SIG-M5 (cell line): Measurements from ENCODE around the gene SAMD4A.

Source experiments
- DNase-seq: peaks from one replicate; lab custom pipeline; 2025; lab: John Stamatoyannopoulos, UW

Gene SAMD4A

GRCh38 chr14:54766276-54767138 is 199.6 kb downstream of the SAMD4A start:
- DNase-seq = no peak

DNA sequence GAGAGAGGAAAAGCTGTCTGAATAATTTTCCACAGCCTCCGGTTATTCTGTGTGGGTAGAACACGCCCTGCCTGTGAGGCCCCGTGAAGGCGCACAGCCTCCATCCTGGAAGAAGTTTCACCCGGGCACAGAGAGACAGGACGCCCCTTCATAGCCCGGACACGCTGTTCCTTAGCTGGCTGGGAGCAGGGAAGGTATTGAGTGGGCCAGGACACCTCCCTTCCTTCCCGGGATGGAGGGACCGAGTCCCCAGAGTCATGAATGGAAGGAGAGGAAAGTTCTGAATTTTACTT is 200.2 kb downstream of the SAMD4A start:
- no peak for DNase-seq

- no peak for DNase-seq
Measured at GRCh38 chr14:54767450-54767849, 200.5 kb downstream of the SAMD4A start.

DNA sequence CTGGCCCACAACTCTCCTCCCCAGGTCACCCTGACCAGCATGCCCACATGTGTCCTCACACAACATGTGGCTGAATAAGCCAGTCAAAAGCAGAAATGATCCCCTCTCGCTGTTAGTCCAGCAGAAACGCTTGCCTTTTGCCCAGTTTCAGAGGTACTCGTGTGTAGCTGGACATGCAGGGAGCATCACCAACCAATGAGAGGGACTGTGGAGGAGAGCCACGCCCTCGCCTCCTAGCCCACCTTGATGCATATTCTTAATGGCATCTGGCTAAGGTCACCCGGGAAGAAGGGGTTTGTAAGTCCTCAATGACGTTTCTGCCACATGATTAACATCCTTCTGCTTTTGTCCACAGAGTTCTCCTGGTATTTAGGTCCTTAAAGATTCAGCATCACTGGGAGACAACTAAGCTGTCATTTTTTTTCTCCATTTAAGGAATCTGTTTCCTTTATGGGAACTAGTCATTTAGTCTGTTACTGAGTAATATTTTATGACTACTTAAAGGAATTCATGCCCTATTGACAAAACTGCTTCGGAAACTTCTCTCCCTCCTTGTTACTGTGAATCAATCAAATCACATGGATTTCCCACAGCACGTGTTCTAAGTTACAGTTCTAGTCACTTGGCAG is 201.7 kb downstream of the SAMD4A start:
- no peak for DNase-seq

GRCh38 chr14:54769951-54770863 is 203.3 kb downstream of the SAMD4A start:
- DNase-seq = no peak

GRCh38 chr14:54771411-54772027 is 204.6 kb downstream of the SAMD4A start:
- no peak for DNase-seq

DNA sequence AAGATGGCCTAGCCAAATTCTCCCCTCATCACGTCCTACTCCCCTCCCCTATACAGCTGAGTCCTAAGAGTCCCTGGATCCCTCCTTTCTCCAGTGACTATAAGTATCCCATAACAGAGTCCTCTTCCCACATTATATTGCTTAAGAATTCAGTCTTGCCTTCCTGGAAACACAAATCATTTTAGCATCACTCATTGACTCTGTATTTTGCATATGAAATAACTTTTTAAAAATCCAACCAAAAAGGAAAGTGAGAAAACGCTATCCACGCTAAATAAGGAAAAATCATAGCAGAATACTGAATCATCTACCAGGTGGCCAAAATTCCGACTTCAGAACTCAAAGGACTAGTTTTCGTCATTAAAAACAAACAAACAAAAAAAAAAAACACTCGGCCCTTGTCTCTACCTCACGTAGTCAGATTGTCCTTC is 205.5 kb downstream of the SAMD4A start:
- no peak for DNase-seq

DNA sequence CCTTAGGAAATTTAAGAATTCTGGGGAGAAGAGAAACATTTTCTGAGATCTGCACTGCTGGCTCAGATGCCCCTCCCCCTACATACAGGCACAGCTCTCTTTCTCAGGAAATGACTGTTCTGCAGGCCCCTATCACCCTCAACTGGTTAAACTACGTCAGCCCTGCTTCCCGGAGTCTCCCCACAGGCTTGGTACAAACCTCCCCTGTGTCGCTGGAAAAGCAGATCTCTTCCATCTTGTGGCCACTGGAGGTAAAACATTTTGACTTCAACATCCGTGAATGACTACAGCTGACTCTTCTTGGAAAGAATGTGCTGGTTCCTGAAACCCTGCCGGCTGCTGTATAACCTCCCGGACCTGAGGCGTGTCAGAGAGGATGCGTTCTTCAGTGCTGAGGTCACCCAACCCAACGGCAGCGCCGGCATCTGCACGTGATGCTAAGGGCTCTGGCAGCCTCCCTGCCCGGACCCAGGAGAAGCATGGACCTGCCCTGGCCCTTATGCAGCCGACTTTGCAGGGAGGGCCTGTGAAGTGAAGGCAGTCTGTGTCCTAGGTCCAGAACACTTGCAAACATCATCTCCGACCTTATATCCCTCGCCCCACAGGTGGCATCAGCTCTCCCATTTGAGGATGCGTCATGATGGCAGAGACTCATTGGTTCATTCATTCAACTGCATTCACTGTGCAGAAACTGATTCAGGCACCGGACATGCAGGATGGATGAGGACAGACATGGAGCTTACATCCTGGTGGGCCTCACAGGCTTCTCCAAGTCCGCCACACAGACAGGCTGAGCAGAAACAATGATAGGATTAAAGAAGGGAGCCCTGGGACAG is 206.5 kb downstream of the SAMD4A start:
- DNase-seq = no peak

DNA sequence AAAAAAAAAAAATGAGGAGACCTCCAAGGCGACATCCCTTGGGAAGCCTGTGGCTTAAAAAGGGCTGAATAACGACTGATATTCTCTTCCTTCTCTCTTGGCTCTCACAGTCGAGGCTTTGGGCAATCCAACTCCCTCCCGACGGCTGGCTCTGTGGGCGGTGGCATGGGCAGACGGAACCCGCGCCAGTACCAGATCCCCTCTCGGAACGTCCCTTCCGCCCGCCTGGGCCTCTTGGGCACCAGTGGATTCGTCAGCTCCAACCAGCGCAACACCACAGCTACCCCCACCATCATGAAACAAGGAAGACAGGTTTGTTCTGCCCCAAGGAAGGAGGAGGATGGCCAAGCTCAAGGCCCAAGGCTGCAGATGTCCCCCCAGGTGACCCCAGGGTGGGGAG is 207.9 kb downstream of the SAMD4A start:
- no peak for DNase-seq

- no peak for DNase-seq
Measured at GRCh38 chr14:54775486-54776140, 208.7 kb downstream of the SAMD4A start.

GRCh38 chr14:54776361-54777001 is 209.6 kb downstream of the SAMD4A start:
- peak; percentile 3 for DNase-seq

GRCh38 chr14:54777395-54777794 is 210.5 kb downstream of the SAMD4A start:
- DNase-seq = no peak

DNA sequence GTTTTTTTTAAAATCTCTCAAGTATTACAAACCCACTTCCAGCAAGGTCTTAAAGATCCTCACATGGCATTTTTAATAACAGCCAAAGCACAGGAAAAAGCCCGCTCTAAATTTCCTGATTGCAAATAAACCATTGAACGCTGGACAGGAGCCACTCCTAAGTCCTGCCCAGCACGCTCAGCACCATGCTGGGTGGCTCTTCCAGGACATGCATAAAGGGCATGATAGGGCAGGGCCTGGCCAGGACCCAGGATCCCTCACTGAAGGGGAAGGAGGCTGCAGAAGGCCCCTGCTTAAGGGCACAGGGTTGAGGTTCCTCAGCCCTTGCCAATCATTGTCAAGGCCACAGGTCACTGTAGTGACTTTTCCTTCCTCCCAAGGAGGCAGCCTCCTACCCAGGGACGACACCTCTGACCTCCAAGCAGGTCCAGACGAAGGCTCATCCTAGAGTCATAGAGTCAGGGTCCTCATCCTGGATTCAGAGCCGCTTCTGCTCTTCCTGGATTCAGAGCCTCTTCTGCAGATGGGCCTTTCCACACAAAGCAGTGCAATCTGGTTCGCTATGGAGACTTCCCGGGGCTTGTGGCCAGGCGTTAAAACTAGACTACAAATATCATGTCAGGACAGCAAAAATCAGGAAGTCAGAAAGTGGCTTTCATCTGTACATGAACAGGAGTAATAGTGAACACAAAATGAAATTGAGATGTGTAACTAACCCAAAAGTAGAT is 211.9 kb downstream of the SAMD4A start:
- DNase-seq = no peak

DNA sequence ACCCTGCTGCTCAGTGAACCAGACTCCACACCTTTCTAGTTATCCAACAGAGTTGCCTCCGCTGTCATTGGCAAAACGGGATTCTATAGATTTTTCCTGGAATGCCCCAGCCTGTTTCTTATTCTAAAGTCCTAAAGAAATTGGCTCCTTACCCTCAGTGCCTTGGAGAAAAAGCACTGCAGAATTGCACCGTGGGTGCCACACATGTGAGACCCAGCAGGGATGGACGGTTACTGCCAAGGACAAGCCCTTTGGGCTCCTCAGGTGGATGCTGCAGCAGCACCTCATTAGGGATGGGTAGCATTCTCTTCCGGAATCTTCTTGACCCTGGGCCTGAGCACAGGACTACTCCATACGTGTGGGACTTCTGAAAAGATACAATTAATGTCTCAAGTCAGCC is 214.2 kb downstream of the SAMD4A start:
- no peak for DNase-seq

GRCh38 chr14:54781961-54782750 is 215.2 kb downstream of the SAMD4A start:
- no peak for DNase-seq

- DNase-seq = peak; percentile 69
Measured at GRCh38 chr14:54782751-54783659, 216.1 kb downstream of the SAMD4A start.

GRCh38 chr14:54783660-54784015 is 216.7 kb downstream of the SAMD4A start:
- no peak for DNase-seq

- DNase-seq = no peak
Measured at GRCh38 chr14:54784060-54784459, 217.1 kb downstream of the SAMD4A start.
